NB4 (cell line): ENCODE results near the gene MAN1A1.

Source experiments
- POLR2A ChIP-seq: IDR thresholded peaks from 2 replicates; pipeline ENCODE4 v1.6.1; 2011; ENCODE audit warnings: mild to moderate bottlenecking; ENCODE audit not compliant: insufficient read length; ENCODE audit errors: extremely low read depth
- TF ChIP-seq, protein P1 (sequence below): IDR thresholded peaks from one replicate; pipeline ENCODE4 v1.5.1; 2012; ENCODE audit warnings: low read depth, low read length

DNA sequence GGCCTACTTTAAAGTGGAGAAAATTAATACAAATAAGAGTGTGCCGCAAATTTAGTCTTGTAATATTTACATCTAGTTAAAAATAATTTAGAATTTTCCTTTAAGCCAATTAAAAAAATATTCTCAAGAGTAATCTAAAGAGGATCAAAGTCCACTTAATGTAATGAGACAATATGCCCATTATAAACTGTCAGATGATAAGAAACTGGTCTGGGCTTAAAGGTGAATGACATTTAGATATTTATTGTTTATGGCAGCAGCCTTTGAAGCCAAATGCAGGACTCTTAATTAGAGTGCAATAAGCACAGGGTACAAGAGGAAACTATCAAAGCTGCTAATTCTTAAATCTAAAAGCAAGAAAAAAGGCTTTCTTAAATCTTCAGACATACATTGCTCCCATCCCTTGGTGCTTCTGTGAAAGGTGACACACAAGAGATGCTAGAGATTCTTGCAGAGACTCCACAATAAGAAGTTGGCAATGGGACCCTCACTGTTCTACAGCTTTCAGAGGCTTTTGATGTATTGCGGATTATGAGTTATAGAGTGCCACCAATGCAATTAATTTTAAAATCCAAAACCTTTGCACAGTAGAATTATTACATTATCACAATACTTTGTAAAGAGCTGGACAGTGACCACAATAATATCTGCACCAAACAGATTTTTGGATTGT is 116.1 kb downstream of the MAN1A1 start:
- TF ChIP-seq, protein P1, sequence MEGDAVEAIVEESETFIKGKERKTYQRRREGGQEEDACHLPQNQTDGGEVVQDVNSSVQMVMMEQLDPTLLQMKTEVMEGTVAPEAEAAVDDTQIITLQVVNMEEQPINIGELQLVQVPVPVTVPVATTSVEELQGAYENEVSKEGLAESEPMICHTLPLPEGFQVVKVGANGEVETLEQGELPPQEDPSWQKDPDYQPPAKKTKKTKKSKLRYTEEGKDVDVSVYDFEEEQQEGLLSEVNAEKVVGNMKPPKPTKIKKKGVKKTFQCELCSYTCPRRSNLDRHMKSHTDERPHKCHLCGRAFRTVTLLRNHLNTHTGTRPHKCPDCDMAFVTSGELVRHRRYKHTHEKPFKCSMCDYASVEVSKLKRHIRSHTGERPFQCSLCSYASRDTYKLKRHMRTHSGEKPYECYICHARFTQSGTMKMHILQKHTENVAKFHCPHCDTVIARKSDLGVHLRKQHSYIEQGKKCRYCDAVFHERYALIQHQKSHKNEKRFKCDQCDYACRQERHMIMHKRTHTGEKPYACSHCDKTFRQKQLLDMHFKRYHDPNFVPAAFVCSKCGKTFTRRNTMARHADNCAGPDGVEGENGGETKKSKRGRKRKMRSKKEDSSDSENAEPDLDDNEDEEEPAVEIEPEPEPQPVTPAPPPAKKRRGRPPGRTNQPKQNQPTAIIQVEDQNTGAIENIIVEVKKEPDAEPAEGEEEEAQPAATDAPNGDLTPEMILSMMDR: no peak
- no peak for TF ChIP-seq POLR2A
